Esophagus mucosa (tissue), 1 donor: ENCODE measurements around the gene ZFP1. TPM values are rescaled to one million over a fixed set of nuclear protein-coding genes. Genes with fewer than 3 reads are reported as not detected.

Source experiments
- ATAC-seq: fragments of 200-7000 bp; cut with Tn5 transposase; one replicate; pipeline ENCODE4 v1.9.1; 2020
- total RNA-seq: library from RNA; stranded (reverse); gene quantifications from one replicate; pipeline ENCODE4 v1.2.4, GENCODE V29; 2023
- donor health status: DM: yes; HTN: yes; CAD: no.

ZFP1 gene
- total RNA-seq: 4.3 TPM

- peak; percentile 96 for ATAC-seq
These were observed at the start of gene ZFP1 for GRCh38 chr16:75148311-75149195. TSS of gene ZFP1 (plus strand) at chr16:75148524. CDS start at chr16:75152952, 4,428 bp downstream.

GRCh38 chr16:75099075-75099667 lies 49.2 kb upstream of the ZFP1 start:
- peak; percentile 57 for ATAC-seq

- no peak for ATAC-seq
These were observed 48.4 kb upstream of the ZFP1 start for GRCh38 chr16:75099738-75100602.

- no peak for ATAC-seq
These were observed 47.7 kb upstream of the ZFP1 start for GRCh38 chr16:75100603-75100990.

GRCh38 chr16:75101635-75102034 lies 46.7 kb upstream of the ZFP1 start:
- no peak for ATAC-seq

- no peak for ATAC-seq
These were observed 45.7 kb upstream of the ZFP1 start for GRCh38 chr16:75102595-75102994.

GRCh38 chr16:75103994-75104393 lies 44.3 kb upstream of the ZFP1 start:
- no peak for ATAC-seq

GRCh38 chr16:75104836-75105235 lies 43.5 kb upstream of the ZFP1 start:
- no peak for ATAC-seq

GRCh38 chr16:75105306-75106061 lies 42.8 kb upstream of the ZFP1 start:
- no peak for ATAC-seq

- ATAC-seq: no peak
These were observed 41.7 kb upstream of the ZFP1 start for GRCh38 chr16:75106351-75107274.

GRCh38 chr16:75107505-75107904 lies 40.8 kb upstream of the ZFP1 start:
- ATAC-seq: no peak

GRCh38 chr16:75108792-75109731 lies 39.3 kb upstream of the ZFP1 start:
- peak; percentile 80 for ATAC-seq

GRCh38 chr16:75109732-75110243 lies 38.5 kb upstream of the ZFP1 start:
- peak; percentile 14 for ATAC-seq

- ATAC-seq: peak; percentile 51
These were observed 37.4 kb upstream of the ZFP1 start for GRCh38 chr16:75110637-75111513.

GRCh38 chr16:75111514-75111940 lies 36.8 kb upstream of the ZFP1 start:
- no peak for ATAC-seq

GRCh38 chr16:75111961-75112733 lies 36.2 kb upstream of the ZFP1 start:
- no peak for ATAC-seq

GRCh38 chr16:75112734-75113491 lies 35.4 kb upstream of the ZFP1 start:
- ATAC-seq: no peak
